HL-60/S4 treated with retinoic acid at 250 ng/mL for 4 days and 3 days (cell line): Measurements from ENCODE around the gene FGD6.
"Not testable (repeated sequence)": the region's sequence is repeated elsewhere in the genome, so short reads cannot be mapped to it uniquely, and the experiment has no call there.

Experiments
- in situ Hi-C: fragments of 300-500 bp; cut with MboI; formaldehyde crosslinking; loops from 2 replicates; pipeline ENCODE4 v1.7.0; 2022; ENCODE audit warnings: low sequenced_read_pairs

Gene FGD6

GRCh38 chr12:95182868-95183415, 34.3 kb downstream of the FGD6 start:
- in situ Hi-C loops, result no loop called here

- in situ Hi-C loops, result no loop called here
Observed at GRCh38 chr12:95181103-95181502, 36.2 kb downstream of the FGD6 start.

- in situ Hi-C loops, result no loop called here
Observed at GRCh38 chr12:95179011-95179410, 38.3 kb downstream of the FGD6 start.

GRCh38 chr12:95178136-95178535, 39.1 kb downstream of the FGD6 start:
- in situ Hi-C loops, result no loop called here

GRCh38 chr12:95177201-95177768, 40.0 kb downstream of the FGD6 start:
- in situ Hi-C loops, result no loop called here

GRCh38 chr12:95173392-95174251, 43.6 kb downstream of the FGD6 start:
- in situ Hi-C loops, result no loop called here

GRCh38 chr12:95169368-95169767, 47.9 kb downstream of the FGD6 start:
- in situ Hi-C loops, result no loop called here

GRCh38 chr12:95168746-95169145, 48.5 kb downstream of the FGD6 start:
- in situ Hi-C loops, result no loop called here

- in situ Hi-C loops, result no loop called here
Observed at GRCh38 chr12:95164656-95165055, 52.6 kb downstream of the FGD6 start.

GRCh38 chr12:95158919-95159318, 58.3 kb downstream of the FGD6 start:
- in situ Hi-C loops, result no loop called here

- in situ Hi-C loops, result no loop called here
Observed at GRCh38 chr12:95151821-95152220, 65.4 kb downstream of the FGD6 start.

- in situ Hi-C loops, result no loop called here
Observed at GRCh38 chr12:95151406-95151805, 65.9 kb downstream of the FGD6 start.

GRCh38 chr12:95150501-95150900, 66.8 kb downstream of the FGD6 start:
- in situ Hi-C loops, result no loop called here

GRCh38 chr12:95147866-95148265, 69.4 kb downstream of the FGD6 start:
- in situ Hi-C loops, result no loop called here

GRCh38 chr12:95146769-95147168, 70.5 kb downstream of the FGD6 start:
- in situ Hi-C loops, result no loop called here

GRCh38 chr12:95143621-95144205, 73.6 kb downstream of the FGD6 start:
- in situ Hi-C loops, result no loop called here

- in situ Hi-C loops, result no loop called here
Observed at GRCh38 chr12:95142431-95143151, 74.7 kb downstream of the FGD6 start.

GRCh38 chr12:95141310-95141709, 76.0 kb downstream of the FGD6 start:
- in situ Hi-C loops, result no loop called here

- in situ Hi-C loops, result not testable (repeated sequence)
Observed at GRCh38 chr12:95138031-95138430, 79.2 kb downstream of the FGD6 start.

- in situ Hi-C loops, result no loop called here
Observed at GRCh38 chr12:95136598-95136997, 80.7 kb downstream of the FGD6 start.

- in situ Hi-C loops, result no loop called here
Observed at GRCh38 chr12:95134085-95134484, 83.2 kb downstream of the FGD6 start.
